ENCODE data around the gene PRKAR1A. TPM values are rescaled to one million over a fixed set of nuclear protein-coding genes. Genes with fewer than 3 reads are reported as not detected.

Gene PRKAR1A
- total RNA-seq, 4 donors from 2014 or later: 388 to 501 (median 431) TPM

DNA sequence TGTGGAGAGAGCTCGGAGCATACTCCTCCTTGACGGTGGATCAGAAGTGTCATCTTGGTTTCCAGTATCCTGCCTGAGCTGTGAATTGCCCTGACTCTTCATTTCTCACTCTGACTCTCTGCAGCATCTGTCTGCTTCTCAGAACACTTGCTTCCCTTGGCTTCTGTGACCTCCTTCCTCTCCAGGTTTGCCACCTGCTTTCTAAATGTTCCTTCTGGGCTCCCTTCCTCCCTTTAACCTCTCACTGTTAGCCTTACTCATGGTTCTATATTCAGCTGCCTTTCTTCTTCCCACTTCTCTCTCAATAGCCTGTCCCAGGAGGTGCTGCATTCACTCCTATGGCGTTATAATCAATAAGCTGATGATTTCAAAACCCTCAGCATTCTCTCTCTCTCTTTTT, 11.2 kb upstream of the PRKAR1A start:
- TF ChIP-seq, protein P1, sequence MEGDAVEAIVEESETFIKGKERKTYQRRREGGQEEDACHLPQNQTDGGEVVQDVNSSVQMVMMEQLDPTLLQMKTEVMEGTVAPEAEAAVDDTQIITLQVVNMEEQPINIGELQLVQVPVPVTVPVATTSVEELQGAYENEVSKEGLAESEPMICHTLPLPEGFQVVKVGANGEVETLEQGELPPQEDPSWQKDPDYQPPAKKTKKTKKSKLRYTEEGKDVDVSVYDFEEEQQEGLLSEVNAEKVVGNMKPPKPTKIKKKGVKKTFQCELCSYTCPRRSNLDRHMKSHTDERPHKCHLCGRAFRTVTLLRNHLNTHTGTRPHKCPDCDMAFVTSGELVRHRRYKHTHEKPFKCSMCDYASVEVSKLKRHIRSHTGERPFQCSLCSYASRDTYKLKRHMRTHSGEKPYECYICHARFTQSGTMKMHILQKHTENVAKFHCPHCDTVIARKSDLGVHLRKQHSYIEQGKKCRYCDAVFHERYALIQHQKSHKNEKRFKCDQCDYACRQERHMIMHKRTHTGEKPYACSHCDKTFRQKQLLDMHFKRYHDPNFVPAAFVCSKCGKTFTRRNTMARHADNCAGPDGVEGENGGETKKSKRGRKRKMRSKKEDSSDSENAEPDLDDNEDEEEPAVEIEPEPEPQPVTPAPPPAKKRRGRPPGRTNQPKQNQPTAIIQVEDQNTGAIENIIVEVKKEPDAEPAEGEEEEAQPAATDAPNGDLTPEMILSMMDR (IDR thresholded peaks at IDR 0.05; ENCODE audit: low read depth): no peak

DNA sequence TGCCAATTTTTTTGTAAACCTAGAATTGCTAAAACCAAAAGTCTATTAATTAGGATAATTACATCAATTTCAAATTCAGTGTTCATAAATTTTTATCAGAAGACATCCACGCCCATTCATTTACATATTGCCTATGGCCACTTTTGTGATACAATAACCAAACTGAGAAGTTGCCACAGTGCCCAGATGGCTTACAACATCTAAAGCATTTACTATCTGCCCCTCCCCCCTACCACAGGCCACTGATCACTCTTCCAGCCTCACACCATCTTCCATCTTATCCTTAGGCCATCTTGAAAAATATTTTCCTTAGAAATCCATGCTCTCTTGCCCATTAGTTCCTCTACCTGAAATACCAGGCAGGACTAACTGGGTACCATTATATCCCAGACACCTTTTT, 6.3 kb upstream of the PRKAR1A start:
- TF ChIP-seq, protein P1 (IDR thresholded peaks at IDR 0.05; ENCODE audit: low read depth): no peak

DNA sequence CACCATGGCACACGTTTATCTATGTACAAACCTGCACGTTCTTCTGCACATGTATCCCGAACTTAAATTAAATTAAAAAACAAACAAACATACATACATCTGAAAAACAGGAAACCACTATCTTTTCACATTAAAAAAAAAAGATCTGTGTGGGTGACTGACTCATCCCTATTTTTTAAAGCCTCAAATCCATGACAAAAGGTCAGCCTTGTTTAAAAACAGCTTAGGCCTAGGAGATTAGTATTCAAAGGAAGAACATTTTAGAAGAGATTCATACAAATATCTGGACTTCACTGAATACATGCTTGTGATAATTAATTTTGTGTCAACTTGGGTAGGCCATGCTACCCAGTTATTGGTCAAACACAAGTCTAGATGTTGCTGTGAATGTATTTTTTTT, 4.7 kb upstream of the PRKAR1A start:
- TF ChIP-seq, protein P1 (IDR thresholded peaks at IDR 0.05; ENCODE audit: low read depth): no peak

DNA sequence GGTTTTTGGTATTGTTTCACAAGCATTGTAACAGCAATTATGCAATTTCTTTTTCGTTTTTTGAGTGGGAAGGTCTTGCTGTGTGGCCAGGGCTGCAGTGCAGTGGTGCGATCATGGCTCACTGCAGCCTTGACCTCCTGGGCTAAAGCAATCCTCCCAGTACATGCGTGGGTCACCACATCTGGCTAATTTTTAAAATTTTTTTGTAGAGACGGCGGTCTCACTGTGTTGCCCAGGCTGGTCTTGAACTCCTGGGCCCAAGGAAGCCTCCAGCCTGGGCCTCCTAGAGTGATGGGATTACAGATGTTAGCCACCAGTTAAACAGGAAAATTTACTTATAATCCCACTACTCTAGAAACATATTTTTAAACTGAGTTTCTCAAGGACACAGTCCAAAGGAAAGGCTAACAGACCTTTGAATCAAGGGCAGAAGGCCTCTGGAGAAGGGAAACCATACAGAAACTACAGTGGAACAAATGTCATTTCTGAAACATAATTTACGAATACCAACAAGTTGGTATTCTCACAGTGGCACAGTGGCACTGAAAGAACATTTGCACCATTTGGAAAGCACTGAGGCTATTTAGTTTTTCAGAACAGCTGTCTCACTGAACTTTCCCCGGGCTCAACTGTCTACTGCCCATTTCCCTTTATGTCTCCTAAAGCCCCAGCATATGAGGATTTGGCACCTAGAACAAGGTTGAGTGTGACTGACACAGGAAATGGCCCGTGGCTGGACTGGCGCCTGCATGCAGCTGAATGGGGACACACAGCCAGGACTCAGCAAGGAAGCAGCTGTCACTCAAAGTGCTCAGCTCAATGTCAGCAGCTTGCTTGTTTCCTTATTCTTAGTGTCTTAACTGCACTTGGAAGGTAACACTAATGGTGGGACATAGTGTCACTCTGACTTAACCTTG, 2.8 kb upstream of the PRKAR1A start:
- TF ChIP-seq, protein P1 (IDR thresholded peaks at IDR 0.05; ENCODE audit: low read depth): no peak

DNA sequence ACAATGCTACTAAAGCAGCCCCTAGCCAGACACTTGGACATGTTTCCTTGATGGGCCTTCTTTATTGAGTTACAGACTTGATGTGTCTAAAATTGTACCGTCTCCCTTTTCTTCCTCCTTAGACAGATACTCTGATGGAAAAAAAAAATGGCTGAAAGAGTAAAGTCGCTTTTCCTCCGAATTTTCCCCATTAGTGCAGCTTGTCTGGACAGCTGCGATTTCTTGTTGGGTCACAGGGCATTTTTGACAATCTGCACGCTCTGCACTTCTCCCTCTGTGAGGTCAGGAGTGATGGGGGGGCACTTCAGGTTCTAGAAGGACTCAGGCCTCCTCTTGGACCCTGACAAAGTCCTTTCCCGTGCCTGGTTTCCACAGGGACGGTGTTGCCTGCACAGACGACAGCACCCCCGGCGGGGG, 968 bp upstream of the PRKAR1A start:
- TF ChIP-seq, protein P1 (IDR thresholded peaks at IDR 0.05; ENCODE audit: low read depth): no peak

DNA sequence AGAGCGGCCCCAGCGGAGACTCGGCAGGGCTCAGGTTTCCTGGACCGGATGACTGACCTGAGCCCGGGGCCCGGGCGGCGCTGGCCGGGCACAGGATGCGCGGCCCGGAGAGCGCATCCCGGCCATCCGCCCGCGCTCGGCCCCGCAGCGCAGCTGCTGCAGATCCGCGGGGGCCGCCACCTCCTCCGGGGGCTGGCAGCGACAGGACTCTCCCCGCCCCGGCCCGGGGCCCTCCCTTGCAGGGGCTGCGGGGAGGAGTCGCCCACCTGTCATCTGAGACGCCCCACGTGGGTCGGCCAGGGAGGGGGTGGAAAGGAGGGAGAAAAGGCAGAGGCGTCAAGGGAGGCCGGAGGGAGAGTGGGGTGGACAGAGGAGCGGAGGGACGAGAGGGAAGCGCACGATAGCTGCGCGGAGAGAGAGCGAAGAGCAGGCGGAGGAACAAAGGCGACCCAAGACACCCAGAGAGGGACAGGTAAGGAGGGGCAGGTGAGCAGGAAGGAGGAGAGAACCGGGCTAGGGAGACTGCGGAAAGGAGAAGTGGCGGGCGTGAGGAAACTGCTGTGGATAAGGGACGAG, 471 bp upstream of the PRKAR1A start:
- TF ChIP-seq, protein P1 (IDR thresholded peaks at IDR 0.05; ENCODE audit: low read depth): no peak

- TF ChIP-seq, protein P1 (IDR thresholded peaks at IDR 0.05; ENCODE audit: low read depth): no peak
These were observed 787 bp downstream of the PRKAR1A start for GRCh38 chr17:68512960-68513474.

Measured in subcutaneous adipose tissue (tissue), 4 donors.